HG02623 (cell line): ENCODE data around the gene GLIS1.
"Not testable (repeated sequence)": the region's sequence is repeated elsewhere in the genome, so short reads cannot be mapped to it uniquely, and the experiment has no call there.

Experiments
- ATAC-seq: cut with Tn5 transposase; IDR thresholded peaks from one replicate; pipeline ENCODE4 v1.9.1; 2021; ENCODE audit warnings: moderate library complexity; ENCODE audit not compliant: unreplicated experiment

The GLIS1 gene

DNA sequence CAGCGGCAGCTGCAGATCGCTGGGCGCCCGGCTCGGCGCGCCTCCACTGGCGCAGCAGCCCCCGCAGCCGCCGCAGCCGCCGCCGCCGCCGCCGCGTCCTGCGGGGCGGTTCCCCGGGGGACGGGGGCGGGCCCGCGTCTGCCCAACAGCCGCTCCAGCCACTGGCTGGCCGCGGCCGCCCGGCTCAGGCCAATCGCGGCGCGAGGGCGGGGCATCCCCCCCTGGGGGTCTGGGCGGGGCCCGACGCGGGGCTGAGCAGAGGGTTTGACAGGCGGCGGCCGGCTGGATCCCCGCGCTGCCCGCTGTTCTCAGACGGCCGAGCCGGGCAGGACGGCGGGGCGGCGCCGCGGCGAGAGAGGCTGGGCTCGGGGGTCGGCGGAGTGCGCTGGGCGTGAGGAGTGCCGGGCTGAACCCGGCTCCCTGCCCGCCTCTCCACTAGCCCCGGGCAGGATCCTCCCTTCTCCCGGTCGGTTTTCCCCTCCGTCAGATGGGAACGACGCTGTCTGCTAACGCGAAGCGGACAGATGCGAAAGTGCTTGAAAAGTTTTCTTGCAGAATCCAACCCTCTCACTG, at the start of gene GLIS1:
GLIS1 (minus strand) TSS at position 56 of the 573 bp plus-strand sequence. CDS start 1,100 bp downstream, outside the sequence.
- ATAC-seq: peak; percentile 95

DNA sequence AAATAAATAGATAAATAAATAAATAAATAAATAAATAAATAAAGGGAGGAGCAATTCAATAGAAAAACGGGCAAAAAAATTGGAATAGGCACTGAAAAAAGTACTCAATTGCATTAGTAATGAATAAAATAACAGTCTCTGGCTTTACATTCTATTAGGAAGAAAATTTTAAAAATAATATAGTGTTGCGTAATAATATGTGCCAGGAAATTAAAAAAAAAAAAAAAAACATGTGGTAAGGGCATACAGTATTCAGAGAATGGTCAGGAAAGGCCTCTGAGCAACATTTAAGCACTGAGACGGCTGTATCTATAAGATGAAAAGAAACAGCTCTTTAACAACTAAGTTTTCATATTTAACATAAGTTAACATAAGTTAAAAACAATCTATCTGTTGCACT, 48.7 kb upstream of the GLIS1 start:
- ATAC-seq: no peak

DNA sequence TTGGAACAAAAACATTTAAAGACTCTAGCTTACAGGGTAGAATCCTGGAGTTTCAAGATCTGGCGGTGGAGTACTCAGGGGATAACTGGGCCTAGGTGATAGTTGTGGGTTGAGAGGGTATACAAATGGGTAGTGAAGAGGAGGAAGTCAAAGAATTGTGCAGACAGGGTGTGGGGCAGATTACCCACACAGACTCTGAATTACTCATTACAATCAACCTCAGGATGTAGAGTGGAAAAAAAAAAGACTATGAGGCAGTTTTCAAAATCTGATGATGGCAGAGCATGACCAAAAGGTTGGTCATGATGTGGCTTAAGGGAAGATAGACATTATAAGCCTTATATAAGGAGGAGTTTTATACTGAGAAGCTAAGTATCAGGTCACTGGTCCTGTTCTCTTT, 44.1 kb upstream of the GLIS1 start:
- ATAC-seq: no peak

DNA sequence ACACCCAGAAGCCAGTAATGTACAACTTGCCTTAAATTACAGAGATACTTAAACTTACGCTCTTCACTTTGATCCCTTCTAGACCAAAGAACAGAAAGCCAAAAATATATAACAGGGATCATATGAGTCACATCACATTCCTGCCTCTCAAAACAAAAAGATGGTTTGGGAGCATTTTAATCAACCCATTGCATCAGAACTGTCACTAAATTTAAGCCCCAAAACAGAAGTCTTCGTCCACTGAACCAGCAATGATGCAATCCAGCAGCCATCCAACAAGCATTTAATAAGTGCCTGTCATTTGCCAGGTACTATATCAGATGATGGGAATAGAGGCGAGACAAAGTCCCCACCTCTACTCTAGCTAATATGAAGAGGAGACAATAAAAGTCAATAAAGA, 42.7 kb upstream of the GLIS1 start:
- ATAC-seq: no peak

DNA sequence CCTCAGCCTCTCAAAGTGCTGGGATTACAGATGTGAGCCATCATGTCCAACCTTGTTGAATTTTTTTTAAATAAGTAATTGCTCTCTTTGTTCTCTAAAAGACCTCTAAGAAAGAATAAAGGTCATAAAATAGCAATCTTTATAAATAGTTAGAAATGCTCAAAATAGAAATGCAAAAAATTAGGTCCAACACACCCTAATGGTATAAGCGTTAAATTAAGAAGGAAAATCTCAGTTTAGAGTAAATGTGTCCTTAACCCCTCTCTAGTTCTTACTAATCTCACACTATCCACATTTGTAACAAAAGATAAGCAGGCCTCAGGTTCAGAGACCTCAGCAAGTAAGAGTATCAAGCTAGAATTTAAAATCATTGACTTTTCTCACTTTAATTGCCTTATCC, 38.3 kb upstream of the GLIS1 start:
- no peak for ATAC-seq

DNA sequence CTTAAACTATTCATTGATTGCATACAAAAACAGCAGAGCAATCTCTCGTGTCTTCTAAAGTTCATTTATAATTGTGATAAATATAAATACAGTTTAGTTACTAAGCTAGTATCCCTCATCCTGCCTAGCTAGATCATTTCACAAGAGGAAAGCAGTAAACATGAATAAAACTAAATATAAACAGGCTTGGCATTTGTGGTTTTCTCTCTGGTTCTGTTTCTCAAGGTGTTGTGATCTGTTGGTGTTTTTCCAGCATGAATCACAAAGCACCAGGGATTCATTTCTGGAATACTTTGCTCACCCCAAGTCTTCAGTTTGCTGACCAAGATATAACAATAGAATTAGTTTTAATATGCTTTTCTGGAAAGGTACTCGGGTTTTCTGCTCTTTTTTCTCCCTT, 32.7 kb upstream of the GLIS1 start:
- ATAC-seq: no peak

DNA sequence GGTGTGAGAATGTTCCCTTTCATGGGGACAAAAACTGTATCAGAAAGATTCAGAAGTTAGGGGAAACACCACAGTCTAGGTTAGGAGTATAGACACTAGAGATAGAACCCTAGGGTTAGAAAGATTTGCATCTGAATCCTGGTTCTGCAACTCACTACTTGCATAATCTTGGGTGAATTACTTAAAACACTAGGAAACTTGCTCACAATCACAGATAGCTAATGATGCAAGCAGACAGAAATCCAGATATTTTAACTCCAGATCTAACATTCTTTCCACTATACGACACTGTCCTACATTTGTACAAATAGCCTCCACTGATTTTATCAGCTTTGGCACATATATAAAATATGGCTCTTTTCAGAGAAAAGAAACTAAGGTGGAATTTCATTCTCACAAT, 30.8 kb upstream of the GLIS1 start:
- ATAC-seq: no peak

DNA sequence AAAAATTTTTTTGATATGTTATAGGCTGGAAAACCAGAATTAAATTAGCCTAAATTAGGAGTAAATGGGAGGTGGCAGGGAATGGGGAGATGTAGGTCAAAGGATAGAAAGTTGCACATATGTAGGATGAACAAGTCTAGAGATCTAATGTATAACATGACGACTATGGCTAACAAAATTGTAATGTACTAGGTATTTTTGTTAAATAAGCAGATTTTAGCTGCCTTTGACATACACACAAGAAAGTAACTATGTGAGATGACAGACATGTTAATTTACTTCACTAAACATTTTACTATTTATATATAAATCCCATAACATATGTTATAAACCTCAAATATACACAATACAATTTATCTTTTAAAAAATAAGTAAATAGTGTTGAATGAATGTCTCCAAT, 30.2 kb upstream of the GLIS1 start:
- ATAC-seq: no peak

DNA sequence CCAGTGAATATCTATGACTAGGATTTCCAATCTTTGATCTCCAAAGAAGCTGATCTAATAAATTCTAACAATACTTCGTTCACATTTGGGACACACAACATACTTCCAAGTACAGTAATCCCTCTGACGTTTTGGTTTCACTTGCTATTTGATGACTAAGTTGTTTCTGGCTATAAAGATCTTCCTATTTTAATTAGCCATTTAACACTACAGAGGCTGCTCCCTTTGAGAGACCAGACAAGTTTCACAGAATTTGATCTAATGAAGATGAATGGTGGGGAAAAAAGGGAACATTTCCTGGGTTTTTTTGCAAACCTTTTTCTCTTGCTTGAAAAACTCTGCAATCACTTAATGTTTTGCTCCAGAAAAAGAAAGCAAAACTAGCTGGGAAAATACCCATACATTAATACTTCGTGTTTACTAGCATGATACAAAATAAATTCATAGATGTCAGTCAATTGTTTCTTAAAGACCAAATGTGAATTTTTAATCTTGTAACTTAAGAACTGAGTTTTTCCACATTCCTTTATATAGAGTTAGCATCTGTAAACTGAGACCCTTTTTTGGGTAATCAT, 28.0 kb upstream of the GLIS1 start:
- no peak for ATAC-seq

DNA sequence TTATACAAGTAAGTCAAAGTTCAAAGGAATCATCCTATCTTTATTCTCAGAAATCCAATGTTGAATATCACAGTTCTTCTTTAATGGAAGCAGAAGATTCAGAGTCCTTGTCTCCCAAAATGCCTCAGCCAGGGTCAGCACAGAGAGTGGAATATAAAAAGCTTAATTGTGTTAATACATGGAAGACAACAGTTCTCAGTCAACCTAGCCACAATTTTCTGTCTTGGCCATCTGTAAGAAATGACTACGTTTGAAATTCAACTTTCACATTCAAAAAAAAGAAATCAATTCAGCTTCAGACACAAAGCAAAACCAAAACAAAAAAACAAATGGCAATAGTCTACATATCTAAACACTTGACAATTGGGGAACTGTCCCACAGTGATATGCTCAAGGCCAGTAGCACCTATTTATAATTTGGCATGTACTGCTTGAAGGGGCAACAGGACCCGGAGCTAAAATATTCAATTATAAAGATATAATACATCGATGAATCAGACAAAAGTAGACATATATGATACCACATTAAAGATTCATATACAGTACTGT, 27.3 kb upstream of the GLIS1 start:
- no peak for ATAC-seq

DNA sequence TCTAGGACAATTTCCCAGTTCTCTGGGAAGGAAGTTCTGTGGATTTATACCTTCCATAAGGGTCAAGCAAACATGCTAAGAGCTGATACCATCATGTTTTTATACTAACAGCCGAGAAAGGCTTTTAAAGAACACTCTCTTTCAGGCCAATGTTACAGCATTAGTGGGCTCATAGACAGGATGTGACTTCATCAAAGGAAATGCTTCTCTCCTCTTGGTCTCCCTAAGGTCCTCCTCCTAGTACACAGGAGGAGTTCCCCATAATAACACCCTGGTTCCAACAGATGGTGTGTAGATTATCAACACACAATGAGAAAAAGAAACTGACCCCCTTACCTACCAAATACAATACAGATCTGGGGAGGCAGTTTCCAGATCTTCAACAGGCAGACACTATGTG, 26.7 kb upstream of the GLIS1 start:
- ATAC-seq: no peak

DNA sequence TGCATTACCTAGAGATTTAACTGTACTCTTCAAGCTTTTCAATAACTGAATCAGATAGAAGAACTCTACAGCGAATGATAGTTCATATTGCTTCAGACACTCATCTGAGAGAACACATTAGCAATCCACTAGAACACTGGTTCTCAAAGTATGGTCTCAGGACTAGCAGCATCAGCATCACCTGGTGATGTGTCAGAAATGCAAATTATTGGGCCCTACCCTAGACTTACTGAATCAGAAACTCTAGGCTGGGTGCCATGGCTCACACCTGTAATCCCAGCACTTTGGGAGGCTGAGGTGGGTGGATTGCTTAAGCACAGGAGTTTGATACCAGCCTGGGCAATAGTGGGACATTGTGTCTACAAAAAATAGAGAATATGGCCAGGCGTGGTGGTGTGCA, 24.9 kb upstream of the GLIS1 start:
- no peak for ATAC-seq

DNA sequence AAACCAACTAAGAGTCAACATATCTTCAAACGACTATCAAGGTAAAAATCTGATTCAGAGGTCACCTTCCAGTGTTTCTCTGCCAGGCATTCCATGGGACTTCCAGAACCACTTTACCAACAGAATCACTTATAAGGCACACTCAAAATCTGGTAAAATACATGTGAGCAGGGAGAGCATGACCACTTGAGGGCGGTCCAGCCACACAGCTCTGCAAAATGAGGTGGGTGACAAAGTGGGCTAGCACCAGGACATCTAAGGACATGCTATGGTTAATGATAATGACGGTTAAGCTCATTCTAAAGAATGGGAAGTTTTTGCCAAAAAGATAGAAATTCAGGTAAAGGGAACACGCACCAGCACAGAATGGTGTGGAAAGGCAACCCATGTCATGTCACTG, 24.5 kb upstream of the GLIS1 start:
- no peak for ATAC-seq

DNA sequence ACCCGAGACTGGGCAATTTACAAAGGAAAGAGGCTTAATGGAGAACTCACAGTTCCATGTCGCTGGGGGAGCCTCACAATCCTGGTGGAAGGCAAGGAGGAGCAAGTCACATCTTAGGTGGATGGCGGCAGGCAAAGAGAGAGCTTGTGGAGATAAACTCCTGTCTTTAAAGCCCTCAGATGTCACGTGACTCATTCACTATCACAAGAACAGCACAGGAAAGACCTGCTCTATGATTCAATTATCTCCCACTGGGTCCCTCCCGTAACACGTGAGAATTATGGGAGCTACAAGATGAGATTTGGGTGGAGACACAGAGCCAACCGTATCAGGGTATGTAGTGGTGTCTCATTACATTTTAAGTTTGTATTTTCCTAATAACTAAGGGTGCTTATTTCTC, 21.5 kb upstream of the GLIS1 start:
- ATAC-seq: not testable (repeated sequence)

DNA sequence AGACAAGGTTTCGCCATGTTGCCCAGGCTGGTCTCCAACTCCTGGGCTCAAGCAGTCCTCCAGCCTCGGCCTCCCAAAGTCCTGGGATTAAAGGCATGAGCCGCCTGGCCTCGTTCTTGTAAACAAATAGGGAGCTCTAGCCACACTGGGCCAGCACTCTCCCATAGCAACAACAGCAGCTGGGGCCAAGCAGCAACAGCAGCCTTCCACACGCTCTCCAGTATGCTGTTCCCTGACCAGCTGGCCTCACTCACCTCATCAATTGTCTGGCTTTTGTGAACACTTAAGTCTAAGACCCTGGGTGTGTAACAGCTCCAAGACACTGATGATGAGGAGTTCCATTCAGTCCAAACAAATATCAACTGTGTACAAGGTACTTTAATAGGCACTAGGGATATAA, 16.9 kb upstream of the GLIS1 start:
- ATAC-seq: no peak

DNA sequence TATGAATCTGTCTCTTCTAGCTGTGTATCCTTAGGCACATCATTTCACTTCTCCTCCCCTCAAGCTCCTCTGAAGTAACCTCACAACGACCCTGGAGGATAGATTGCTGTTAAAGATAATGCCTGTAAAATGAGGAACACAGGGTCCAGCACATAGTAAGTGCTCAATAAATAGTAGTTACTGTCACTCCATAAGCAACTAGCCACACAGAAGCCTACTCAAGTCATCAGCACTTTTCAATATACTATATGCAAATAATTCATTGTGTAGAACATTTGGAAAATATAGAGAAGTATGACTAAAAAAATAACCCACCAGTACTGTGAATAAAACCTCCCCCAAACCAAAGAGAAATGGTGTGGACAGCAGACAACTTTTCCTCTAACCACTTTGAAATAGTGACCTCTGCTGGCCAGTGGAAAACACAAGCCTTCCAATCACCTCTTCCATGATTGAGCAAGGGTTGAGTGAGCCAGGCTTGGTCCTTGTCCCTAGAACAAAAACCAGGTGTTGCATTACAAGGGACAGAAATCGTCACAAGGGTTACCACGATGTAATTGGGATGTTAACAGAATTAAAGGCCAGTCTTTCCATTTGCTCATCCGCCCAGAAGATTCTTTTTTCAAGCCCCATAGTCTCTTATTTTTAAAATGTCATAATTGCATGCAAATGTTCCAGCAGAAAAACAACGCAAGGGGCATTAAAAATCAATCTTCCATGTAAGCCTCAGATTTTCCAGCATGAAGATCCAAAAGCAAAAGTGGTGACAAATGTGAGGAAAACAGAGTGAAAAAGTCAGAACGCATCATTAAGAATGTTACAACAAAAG, 15.7 kb upstream of the GLIS1 start:
- no peak for ATAC-seq

DNA sequence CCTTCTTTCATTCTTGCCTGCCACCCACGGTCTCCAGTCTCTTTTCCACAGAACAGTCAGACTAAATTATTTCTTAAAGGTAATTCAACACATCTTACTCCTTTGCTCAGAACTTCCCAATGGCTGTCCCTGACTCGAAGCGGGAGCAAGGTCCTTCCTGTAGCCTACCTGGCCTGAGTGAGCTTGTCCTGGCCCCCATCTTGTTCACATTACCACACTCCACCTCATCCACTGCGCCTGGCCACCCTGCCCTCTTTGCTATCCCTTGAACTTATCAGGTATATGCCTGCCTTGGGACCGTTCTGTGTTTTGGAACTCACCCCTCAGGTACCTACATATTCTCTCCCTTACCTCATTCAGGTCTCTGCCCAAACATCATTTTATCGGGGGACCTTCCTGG, 13.3 kb upstream of the GLIS1 start:
- ATAC-seq: no peak

DNA sequence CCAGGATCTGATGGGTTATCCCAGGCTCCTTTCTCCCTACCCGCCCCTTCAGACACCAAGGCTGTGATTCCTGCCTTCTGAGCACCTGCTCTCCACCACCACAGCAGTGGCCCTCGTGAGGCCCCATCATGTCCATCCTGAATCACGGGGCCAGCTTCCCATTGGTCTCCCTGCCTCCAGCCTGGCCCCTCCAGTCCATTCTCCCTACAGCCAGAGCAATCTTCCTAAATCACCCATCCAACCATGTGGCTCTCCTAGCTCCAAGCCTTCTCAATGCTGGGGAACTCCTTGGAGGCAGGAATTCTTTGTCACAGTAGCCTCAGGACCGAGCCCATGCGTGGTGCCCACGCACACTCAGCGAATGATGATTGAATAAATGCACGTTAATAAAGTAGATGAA, 8.9 kb upstream of the GLIS1 start:
- ATAC-seq: no peak

DNA sequence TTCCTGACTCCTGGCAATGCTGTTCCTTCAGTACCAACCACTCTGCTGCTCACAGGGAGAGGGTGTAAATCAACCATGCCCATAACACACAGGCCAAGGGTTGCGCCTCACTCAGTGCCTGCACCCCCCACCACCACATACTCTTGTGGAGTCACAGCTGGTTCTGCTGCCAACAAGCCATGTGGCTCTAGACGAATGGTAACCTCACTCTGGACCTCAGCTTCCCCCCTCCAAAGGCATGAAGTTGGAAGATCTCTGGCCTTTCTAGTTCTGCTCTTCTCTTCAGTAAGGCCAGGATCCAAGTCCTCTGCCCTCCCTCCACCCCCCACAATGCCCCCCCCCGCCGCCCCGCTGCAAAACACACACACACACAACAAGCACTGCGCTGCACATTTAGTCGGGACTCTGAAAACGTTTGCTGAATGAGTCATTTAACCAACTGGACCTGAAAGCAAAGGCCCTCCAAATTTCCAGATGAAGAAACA, 1.7 kb upstream of the GLIS1 start:
- ATAC-seq: no peak

DNA sequence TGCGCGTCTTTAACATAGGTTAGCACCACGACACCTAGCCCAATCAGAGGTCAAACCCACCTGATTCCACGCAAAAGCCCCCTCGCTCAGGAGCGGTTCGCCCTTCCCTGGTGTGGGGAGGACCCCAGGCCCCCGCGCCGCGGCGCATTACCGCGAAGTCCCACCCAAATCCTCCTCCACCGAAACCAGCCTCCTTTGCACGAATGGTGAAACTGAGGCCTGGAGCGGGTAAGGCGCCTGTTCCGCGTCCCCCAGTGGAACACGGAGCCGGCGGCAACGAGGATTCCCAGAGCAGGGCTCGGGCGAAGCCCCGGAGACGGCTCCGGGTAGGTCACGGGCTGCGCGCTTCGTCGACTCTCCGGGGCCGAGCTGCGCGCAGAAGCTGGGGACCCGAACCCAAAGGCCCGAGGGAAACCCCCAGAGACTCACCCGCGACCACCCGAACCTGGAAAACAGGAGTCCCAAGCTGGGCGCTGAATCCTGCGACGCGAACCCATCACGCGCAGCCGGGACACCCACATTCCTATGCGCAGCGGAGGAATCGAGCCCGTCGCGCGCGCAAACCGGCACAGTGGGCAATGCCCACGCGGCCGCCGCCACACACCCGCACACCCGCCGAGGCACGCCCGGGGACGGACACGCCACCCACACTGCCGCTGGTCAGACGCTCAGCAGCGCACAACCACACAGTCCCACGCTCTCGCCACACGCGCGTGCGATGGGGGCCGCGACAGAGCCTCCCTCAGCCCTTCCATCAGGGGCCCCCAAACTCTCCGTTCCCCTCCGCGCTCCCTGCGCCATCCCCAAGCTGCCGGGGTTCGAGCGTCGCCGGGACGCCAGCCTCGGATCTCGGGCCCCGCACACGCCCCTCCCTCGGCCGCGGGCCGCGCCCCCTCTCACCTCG, 507 bp downstream of the GLIS1 start:
- ATAC-seq: no peak

DNA sequence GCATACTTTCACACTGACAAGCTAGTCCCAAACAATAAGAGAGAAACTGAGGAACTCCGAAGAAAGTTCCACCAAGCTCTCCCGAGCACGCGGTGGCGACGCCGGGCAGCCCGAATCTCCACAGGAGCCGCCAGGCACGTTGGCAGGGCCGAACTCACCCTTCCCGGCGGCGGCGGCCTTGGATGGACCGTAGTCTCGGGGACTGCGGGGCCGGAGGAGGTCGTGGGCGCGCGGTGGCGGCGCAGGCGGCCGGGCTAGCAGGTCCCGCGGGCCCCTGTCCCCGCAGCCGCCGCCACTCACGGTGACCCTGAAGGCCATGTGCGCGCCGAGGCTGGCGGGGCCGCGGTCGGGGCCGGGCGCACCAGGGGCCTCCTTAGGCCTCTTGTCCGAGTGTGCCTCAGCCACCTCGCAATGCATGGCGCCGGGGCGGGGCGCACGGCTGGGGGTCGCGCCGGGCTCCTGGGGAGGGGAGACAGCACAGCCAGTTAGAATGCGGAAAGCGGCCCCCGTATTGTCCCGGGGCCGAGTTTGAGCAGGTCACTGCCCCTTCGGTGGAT, 1.2 kb downstream of the GLIS1 start:
- no peak for ATAC-seq
